ENCODE measurements around the gene MYLK2. TPM values are rescaled to one million over a fixed set of nuclear protein-coding genes. Genes with fewer than 3 reads are reported as not detected.
A peak's percentile ranks its signal among the peaks of the same experiment; 100 is the strongest.

Gene MYLK2
- 0.19 TPM for total RNA-seq
- long read RNA-seq: 0 reads

DNA sequence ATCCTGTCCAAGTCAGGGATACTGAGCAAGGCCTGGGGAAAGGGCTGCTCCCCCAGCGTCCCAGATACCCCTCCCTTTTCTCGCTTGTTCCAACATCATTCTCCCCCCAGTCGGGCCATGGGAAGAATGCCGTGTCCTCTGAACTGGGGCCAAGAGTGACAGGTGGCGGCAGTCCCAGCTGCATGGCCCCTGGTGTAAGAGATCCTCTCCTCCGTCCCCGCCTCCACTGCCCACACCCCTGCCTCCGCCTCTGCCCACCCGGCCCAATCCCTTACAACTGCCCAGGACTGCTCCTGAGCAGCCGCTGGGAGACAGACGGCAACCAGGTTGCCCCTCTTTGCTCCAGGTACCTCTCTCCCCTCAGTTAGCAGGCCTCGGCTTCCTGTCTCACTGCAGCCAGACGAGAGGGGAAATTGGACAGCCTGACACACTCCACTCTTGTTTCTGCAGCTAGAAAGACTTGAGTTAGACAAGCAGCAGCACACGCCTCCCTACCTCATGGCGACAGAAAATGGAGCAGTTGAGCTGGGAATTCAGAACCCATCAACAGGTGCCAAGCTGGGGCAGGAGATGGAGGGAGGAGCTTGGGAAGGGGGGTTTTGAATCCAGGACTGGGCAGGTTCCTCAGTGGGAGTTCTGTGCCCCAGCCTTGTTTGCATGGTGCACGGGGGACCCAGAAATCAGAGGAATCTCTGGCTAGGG is at the start of gene MYLK2:
Gene MYLK2, plus strand, starts transcription at position 274 of the 702 bp plus-strand sequence. Its CDS starts 225 bp downstream, at position 499.
- DNase-seq (peak; percentile 68), ATAC-seq (ENCODE audit: poor library complexity) (peak; percentile 47)
- intact Hi-C loops (cut with DNase I): no loop called here

- intact Hi-C loops (cut with DNase I): no loop called here
- ATAC-seq (ENCODE audit: poor library complexity) (no peak), DNase-seq (no peak)
Observed at GRCh38 chr20:31769681-31770080, 49.5 kb upstream of the MYLK2 start.

DNA sequence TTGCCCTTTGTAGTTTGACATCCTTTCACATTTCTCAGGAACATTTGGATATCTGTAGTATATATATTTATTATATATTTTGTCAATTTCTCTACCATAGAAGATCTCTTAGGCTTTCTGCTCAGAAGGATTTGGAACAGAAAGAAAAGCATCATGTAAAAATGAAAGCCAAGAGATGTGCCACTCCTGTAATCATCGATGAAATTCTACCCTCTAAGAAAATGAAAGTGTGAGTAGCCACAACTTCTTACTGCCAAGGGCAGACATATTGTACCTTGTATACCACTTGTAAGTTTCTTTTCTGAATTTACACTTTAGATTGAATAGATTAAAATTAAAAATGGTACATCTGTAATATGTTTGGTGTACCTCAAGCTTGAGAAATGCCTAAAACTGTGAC is 48.9 kb upstream of the MYLK2 start:
- intact Hi-C loops (cut with DNase I): no loop called here
- ATAC-seq (ENCODE audit: poor library complexity): no peak
- no peak for DNase-seq

DNA sequence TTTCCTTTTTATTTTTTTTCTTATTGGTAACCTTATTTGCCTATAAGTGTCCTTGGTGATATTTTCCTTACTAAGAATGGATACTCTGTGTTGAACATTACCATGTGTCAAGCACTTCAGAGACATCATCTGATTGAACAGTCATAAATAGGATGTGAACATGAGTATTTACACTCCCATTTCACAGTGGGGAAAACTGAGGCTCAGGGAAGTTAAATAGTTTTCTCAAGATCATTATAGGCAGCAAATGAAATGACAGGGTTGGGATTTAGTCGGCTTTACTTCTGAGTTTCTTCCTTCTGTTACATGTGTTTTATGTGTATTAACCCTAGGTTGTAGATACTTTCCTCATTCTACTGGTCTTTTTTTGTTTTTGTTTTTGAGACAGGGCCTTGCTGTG is 44.7 kb upstream of the MYLK2 start:
- DNase-seq (no peak), ATAC-seq (ENCODE audit: poor library complexity) (no peak)
- intact Hi-C loops (cut with DNase I): no loop called here

- DNase-seq (no peak), ATAC-seq (ENCODE audit: poor library complexity) (no peak)
- intact Hi-C loops (cut with DNase I): no loop called here
Observed at GRCh38 chr20:31780839-31781238, 38.3 kb upstream of the MYLK2 start.

- ATAC-seq (ENCODE audit: poor library complexity): no peak
- intact Hi-C loops (cut with DNase I): no loop called here
- DNase-seq: no peak
Observed at GRCh38 chr20:31781945-31782344, 37.2 kb upstream of the MYLK2 start.

DNA sequence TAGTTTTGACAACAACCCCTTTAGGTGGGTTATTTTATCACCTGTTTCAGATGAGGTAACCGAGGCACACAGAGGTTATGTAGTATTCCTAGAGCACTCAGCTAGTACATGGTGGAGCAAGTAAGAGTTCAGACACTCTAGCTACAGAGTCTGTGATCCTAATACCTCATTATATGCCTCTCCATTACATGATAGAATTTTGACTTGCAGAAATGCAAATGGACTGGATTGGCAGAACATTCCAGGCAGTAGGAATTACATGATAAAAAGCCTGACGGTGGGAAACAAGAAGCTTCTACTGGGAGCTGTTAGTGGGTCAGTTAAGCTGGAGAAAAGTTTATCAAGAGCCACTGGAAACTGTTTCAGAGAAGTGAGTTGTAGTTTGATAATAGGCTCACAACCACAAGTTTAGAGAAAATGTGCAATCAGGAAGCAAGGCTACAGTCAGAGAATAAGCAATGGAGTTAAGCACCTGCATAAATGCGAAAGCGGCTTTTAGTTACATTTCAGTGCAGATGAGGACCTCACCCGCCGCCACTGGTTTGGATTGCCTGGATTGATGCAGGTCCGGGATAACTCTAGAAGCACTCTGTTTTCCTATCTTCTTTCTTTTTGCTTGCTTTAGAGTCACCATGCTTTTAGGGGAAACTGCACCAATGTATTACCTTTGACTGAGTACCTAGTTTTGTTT is 34.7 kb upstream of the MYLK2 start:
- DNase-seq (no peak), ATAC-seq (ENCODE audit: poor library complexity) (no peak)
- intact Hi-C loops (cut with DNase I): no loop called here

GRCh38 chr20:31785089-31785488 is 34.1 kb upstream of the MYLK2 start:
- DNase-seq (no peak), ATAC-seq (ENCODE audit: poor library complexity) (no peak)
- intact Hi-C loops (cut with DNase I): no loop called here

DNA sequence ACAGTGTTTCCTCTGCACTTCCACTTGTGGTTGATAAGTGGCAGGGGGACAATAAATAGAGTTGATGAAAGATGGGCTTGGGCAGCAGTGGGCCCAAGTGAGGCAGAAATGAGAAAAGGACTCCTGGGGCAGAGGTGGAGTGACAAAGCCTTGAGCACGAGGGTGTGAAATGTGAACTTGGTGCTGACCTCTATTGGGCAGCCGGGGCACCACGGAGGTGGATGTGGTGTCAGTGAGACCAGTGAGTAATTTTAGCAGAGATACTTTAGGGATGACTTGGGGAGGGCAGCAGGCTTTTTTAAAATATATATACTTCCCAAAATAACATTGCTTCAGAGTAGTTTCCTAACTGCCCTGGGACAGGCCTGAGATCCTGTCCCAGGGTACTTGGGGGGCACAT is 30.6 kb upstream of the MYLK2 start:
- no peak for DNase-seq
- intact Hi-C loops (cut with DNase I): no loop called here
- no peak for ATAC-seq (ENCODE audit: poor library complexity)

- intact Hi-C loops (cut with DNase I): no loop called here
- ATAC-seq (ENCODE audit: poor library complexity): no peak
- no peak for DNase-seq
Observed at GRCh38 chr20:31790401-31790800, 28.8 kb upstream of the MYLK2 start.

GRCh38 chr20:31797364-31797763 is 21.8 kb upstream of the MYLK2 start:
- ATAC-seq (ENCODE audit: poor library complexity): no peak
- intact Hi-C loops (cut with DNase I): no loop called here
- no peak for DNase-seq

GRCh38 chr20:31801508-31801907 is 17.6 kb upstream of the MYLK2 start:
- DNase-seq (no peak), ATAC-seq (ENCODE audit: poor library complexity) (no peak)
- intact Hi-C loops (cut with DNase I): no loop called here

GRCh38 chr20:31803552-31804291 is 15.4 kb upstream of the MYLK2 start:
- intact Hi-C loops (cut with DNase I): no loop called here
- no peak for DNase-seq
- no peak for ATAC-seq (ENCODE audit: poor library complexity)

- DNase-seq (no peak), ATAC-seq (ENCODE audit: poor library complexity) (peak; percentile 75)
- intact Hi-C loops (cut with DNase I): no loop called here
Observed at GRCh38 chr20:31806564-31807355, 12.4 kb upstream of the MYLK2 start.

DNA sequence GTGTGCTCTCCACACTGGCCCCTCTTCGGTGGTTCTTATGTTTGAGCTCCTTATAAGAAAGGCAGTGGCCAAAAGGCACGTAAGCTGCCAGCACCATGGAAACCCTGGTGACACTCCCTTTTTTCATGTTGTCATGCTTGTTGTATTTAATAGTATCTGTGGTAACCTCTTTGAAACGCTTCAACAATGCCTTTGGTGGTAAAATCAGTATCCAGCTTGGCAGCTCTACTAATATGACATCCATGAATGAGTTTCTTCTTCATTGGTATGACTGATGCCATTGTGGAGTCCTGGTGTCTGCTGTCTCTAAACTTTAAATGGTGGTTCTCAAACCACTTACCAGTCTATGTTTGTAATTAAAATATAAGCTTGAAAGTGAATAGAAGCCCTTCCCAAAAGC is 10.7 kb upstream of the MYLK2 start:
- ATAC-seq (ENCODE audit: poor library complexity) (no peak), DNase-seq (no peak)
- intact Hi-C loops (cut with DNase I): no loop called here

GRCh38 chr20:31809661-31810060 is 9.5 kb upstream of the MYLK2 start:
- DNase-seq (no peak), ATAC-seq (ENCODE audit: poor library complexity) (no peak)
- intact Hi-C loops (cut with DNase I): no loop called here

- no peak for ATAC-seq (ENCODE audit: poor library complexity)
- intact Hi-C loops (cut with DNase I): no loop called here
- DNase-seq: no peak
Observed at GRCh38 chr20:31811198-31811597, 8.0 kb upstream of the MYLK2 start.

GRCh38 chr20:31811796-31812728 is 7.1 kb upstream of the MYLK2 start:
- intact Hi-C loops (cut with DNase I): no loop called here
- ATAC-seq (ENCODE audit: poor library complexity) (peak; percentile 66), DNase-seq (peak; percentile 47)
